Testis (tissue), 2 donors: Measurements from ENCODE around the gene SCGB3A2.

Experiments
- POLR2A ChIP-seq: fragments of 450-650 bp; IDR thresholded peaks from one replicate; pipeline ENCODE4 v1.6.1; 2017; ENCODE audit warnings: antibody characterized with exemption, mild to moderate bottlenecking, moderate library complexity
- TF ChIP-seq, protein P1 (sequence below), 3 experiments: fragments of 450-650 bp in 2 of 3; fragments of 200-600 bp in 1 of 3; sonication (generic) in 1 of 3; IDR thresholded peaks; one replicate each; pipeline ENCODE4 v1.5.1; 2016 to 2019; ENCODE audit warnings: antibody characterized with exemption in 3 of 3, mild to moderate bottlenecking in 2 of 3, moderate library complexity in 1 of 3

GRCh38 chr5:147856801-147857200, 21.7 kb upstream of the SCGB3A2 start:
- TF ChIP-seq, protein P1, sequence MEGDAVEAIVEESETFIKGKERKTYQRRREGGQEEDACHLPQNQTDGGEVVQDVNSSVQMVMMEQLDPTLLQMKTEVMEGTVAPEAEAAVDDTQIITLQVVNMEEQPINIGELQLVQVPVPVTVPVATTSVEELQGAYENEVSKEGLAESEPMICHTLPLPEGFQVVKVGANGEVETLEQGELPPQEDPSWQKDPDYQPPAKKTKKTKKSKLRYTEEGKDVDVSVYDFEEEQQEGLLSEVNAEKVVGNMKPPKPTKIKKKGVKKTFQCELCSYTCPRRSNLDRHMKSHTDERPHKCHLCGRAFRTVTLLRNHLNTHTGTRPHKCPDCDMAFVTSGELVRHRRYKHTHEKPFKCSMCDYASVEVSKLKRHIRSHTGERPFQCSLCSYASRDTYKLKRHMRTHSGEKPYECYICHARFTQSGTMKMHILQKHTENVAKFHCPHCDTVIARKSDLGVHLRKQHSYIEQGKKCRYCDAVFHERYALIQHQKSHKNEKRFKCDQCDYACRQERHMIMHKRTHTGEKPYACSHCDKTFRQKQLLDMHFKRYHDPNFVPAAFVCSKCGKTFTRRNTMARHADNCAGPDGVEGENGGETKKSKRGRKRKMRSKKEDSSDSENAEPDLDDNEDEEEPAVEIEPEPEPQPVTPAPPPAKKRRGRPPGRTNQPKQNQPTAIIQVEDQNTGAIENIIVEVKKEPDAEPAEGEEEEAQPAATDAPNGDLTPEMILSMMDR (IDR thresholded peaks at IDR 0.05), result no peak
- no peak for TF ChIP-seq POLR2A
